ENCODE results near the gene MAPK14. TPM values are rescaled to one million over a fixed set of nuclear protein-coding genes. Genes with fewer than 3 reads are reported as not detected.

MAPK14 gene
- total RNA-seq, 2 donors from 2014 or later = 62.2 to 76.1 TPM

- H3K36me3 ChIP-seq = no peaks in the 10 kb centered on the region
- H3K9me3 ChIP-seq = no peaks in the 10 kb centered on the region
- H3K4me3 ChIP-seq = no peak overlapping the region
- intact Hi-C loops (cut with DNase I) = no loop called here
- no peak overlapping the region for H3K27ac ChIP-seq
- H3K4me1 ChIP-seq = no peaks in the 10 kb centered on the region
- no peak for TF ChIP-seq CTCF (IDR thresholded peaks at IDR 0.05)
- no peak for DNase-seq
- H3K9ac ChIP-seq (ENCODE audit: low read depth in 2 of 2, low read length in 2 of 2) = no peak overlapping the region
- H3K27me3 ChIP-seq = no peaks in the 10 kb centered on the region
Observed at GRCh38 chr6:36145495-36145894, 117.9 kb downstream of the MAPK14 start.

GRCh38 chr6:36147294-36147693, 119.7 kb downstream of the MAPK14 start:
- intact Hi-C loops (cut with DNase I) = no loop called here

DNA sequence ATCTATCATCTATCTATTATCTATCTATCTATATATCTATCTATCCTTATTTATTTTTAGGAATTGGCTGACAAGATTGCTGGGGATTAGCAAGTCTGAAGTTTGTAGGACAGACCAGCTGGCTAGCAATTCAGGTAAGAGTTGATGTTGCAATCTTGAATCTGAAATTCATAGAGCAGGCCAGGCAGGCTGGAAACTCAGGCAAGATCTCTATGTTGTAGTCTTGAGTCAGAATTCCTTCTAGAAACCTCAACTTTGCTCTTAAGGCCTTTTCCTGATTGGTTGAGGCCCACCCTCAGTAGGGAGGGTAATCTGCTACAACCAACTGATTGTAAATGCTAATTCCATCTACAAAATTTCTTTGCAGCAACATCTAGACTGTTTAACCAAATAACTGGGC, 121.9 kb downstream of the MAPK14 start:
- no peak for DNase-seq
- Histone ChIP-seq H3K9me3 (no peaks in the 10 kb centered on the region), H3K27me3 (no peaks in the 10 kb centered on the region), H3K4me1 (no peaks in the 10 kb centered on the region), H3K4me3 (no peak overlapping the region), H3K27ac (no peak overlapping the region), H3K36me3 (no peaks in the 10 kb centered on the region), H3K9ac (ENCODE audit: low read depth in 2 of 2, low read length in 2 of 2) (no peak overlapping the region)
- intact Hi-C loops (cut with DNase I) = no loop called here
- no peak for TF ChIP-seq CTCF (IDR thresholded peaks at IDR 0.05)

More at GRCh38 chr6:36147294-36147693, 119.7 kb downstream of the MAPK14 start:
- no peak for DNase-seq
- Histone ChIP-seq H3K36me3 (no peaks in the 10 kb centered on the region), H3K27ac (no peak overlapping the region), H3K9me3 (no peaks in the 10 kb centered on the region), H3K9ac (ENCODE audit: low read depth in 2 of 2, low read length in 2 of 2) (no peak overlapping the region), H3K4me1 (no peaks in the 10 kb centered on the region), H3K27me3 (no peaks in the 10 kb centered on the region), H3K4me3 (no peak overlapping the region)
- TF ChIP-seq CTCF (IDR thresholded peaks at IDR 0.05) = no peak

DNA sequence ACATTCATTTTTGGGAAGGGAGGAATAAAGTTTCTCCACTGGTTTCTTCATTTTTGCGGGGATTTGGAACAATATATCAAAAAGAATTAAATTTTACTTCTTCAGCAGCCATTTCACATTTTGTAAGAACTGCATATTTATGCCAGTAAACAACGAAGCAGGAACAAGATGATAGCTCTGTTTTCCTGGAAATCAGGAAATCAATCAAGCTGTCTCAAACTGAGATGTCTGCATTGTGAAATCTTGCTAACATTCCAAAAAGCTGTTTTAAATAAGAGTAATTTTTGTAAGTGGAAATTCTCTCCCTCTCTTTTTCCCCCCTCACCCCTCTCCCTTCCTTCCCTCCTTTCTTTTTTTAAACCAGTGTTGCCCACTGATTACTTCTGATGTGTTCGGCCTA, 122.7 kb downstream of the MAPK14 start:
- H3K9ac ChIP-seq (ENCODE audit: low read depth in 2 of 2, low read length in 2 of 2) = no peak overlapping the region
- H3K36me3 ChIP-seq = no peaks in the 10 kb centered on the region
- no peak for TF ChIP-seq CTCF (IDR thresholded peaks at IDR 0.05)
- H3K4me3 ChIP-seq = no peak overlapping the region
- no peak for DNase-seq
- no peaks in the 10 kb centered on the region for H3K27me3 ChIP-seq
- no peaks in the 10 kb centered on the region for H3K4me1 ChIP-seq
- intact Hi-C loops (cut with DNase I) = no loop called here
- no peak overlapping the region for H3K27ac ChIP-seq
- no peaks in the 10 kb centered on the region for H3K9me3 ChIP-seq

DNA sequence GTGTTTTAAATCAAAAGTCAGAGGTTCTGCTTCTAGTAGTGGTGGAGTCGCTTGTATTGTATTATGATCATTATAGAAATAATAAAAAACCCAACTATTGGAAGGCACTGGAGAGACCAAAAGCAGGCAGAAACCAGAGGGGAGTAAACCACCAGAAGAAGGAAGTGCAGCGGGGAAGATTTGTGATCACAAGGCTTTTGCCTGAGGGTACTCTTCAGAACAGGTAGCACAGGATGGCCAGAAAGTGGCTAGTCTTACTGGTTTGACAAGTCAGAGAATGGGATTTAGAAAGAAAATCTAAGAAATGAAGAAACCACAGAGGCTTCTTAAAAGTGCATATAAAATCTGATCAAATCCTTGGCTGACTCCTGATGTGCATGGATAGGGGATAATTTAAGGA, 126.7 kb downstream of the MAPK14 start:
- Histone ChIP-seq H3K4me3 (no peak overlapping the region), H3K27ac (no peak overlapping the region), H3K4me1 (no peaks in the 10 kb centered on the region), H3K27me3 (no peaks in the 10 kb centered on the region), H3K9ac (ENCODE audit: low read depth in 2 of 2, low read length in 2 of 2) (no peak overlapping the region), H3K9me3 (no peaks in the 10 kb centered on the region), H3K36me3 (no peaks in the 10 kb centered on the region)
- intact Hi-C loops (cut with DNase I) = no loop called here
- no peak for DNase-seq
- no peak for TF ChIP-seq CTCF (IDR thresholded peaks at IDR 0.05)

DNA sequence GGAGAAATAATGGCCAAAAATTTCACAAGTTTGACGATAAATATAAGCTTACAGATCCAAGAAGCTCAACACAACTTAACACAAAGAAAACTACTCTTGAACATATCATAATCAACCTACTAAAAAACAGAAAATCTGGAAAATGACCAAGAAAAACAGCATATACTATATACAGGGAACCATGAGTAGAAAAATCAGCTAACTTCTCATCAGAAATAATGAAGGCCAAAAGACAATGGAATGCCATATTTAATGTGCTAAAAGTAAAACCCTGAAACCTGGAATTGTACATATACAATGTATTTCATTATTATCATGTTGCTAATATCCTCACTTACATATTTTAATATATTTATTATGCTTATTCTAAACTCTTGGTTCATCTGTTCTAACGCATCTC, 128.1 kb downstream of the MAPK14 start:
- TF ChIP-seq CTCF (IDR thresholded peaks at IDR 0.05) = no peak
- H3K4me1 ChIP-seq = no peaks in the 10 kb centered on the region
- no peaks in the 10 kb centered on the region for H3K27me3 ChIP-seq
- no peaks in the 10 kb centered on the region for H3K9me3 ChIP-seq
- no peak for DNase-seq
- H3K36me3 ChIP-seq = no peaks in the 10 kb centered on the region
- H3K9ac ChIP-seq (ENCODE audit: low read depth in 2 of 2, low read length in 2 of 2) = no peak overlapping the region
- H3K27ac ChIP-seq = no peak overlapping the region
- intact Hi-C loops (cut with DNase I) = no loop called here
- H3K4me3 ChIP-seq = no peak overlapping the region

Measured in colonic mucosa (tissue), 4 donors.